Gastroesophageal sphincter (tissue), 4 donors: ENCODE measurements around the gene SPSB4. TPM values are rescaled to one million over a fixed set of nuclear protein-coding genes. Genes with fewer than 3 reads are reported as not detected.

ENCODE experiments used
- ATAC-seq: fragments of 150-250 bp; one replicate; pipeline ENCODE4 v1.9.1; 2016; ENCODE audit warnings: mild to moderate bottlenecking, moderate library complexity
- H3K27ac ChIP-seq, 4 donors: fragments of 200-600 bp; sonication (generic) in 3 of 4; 1 replicate in 3 of 4; 2 replicates in 1 of 4; pipeline ENCODE4 v1.5.1; 2016 to 2019
- H3K27me3 ChIP-seq: fragments of 200-600 bp; sonication (generic); one replicate; pipeline ENCODE4 v1.5.1; 2019
- H3K36me3 ChIP-seq, 2 donors: fragments of 200-600 bp; sonication (generic); one replicate each; pipeline ENCODE4 v1.5.1; 2019; ENCODE audit warnings: control low read depth in 1 of 2
- H3K4me1 ChIP-seq, 3 donors: fragments of 200-600 bp; sonication (generic); 1 replicate in 2 of 3; 2 replicates in 1 of 3; pipeline ENCODE4 v1.5.1; 2016 to 2019; ENCODE audit warnings: control low read depth in 2 of 3
- H3K4me3 ChIP-seq, 2 donors: fragments of 200-600 bp; sonication (generic); one replicate each; pipeline ENCODE4 v1.5.1; 2019; ENCODE audit warnings: mild to moderate bottlenecking in 1 of 2, moderate library complexity in 1 of 2
- H3K9me3 ChIP-seq, 3 donors: fragments of 200-600 bp; sonication (generic); one replicate each; pipeline ENCODE4 v1.5.1; 2017 to 2019; ENCODE audit warnings: control low read depth in 2 of 3
- EP300 ChIP-seq: sonication (generic); formaldehyde crosslinking; IDR thresholded peaks from one replicate; pipeline ENCODE4 v1.6.1; 2017; ENCODE audit warnings: antibody characterized with exemption, mild to moderate bottlenecking
- POLR2A ChIP-seq, 2 donors: fragments of 450-650 bp; IDR thresholded peaks; one replicate each; pipeline ENCODE4 v1.6.1; 2017; ENCODE audit warnings: antibody characterized with exemption in 2 of 2, mild to moderate bottlenecking in 2 of 2, moderate library complexity in 1 of 2
- POLR2AphosphoS5 ChIP-seq: sonication (generic); formaldehyde crosslinking; IDR thresholded peaks from one replicate; pipeline ENCODE4 v1.6.1; 2017; ENCODE audit warnings: antibody characterized with exemption
- WGBS, 2 donors: methylation state at CpG; one replicate each; pipeline ENCODE4 v1.1.5; 2018; ENCODE audit warnings: low coverage in 1 of 2; 5-methylcytosine and 5-hydroxymethylcytosine counted together
- total RNA-seq, 4 donors: library from RNA; depleted of rRNA; stranded (reverse); fragments of >200 nt; gene quantifications; one replicate each; pipeline ENCODE4 v1.1.0, GENCODE V29; 2016
- TF ChIP-seq, protein P1 (sequence below), 4 experiments: fragments of 200-600 bp in 2 of 4; fragments of 450-650 bp in 2 of 4; sonication (generic) in 1 of 4; IDR thresholded peaks; one replicate each; pipeline ENCODE4 v1.5.1; 2017 to 2019; ENCODE audit warnings: antibody characterized with exemption in 4 of 4, mild to moderate bottlenecking in 2 of 4, moderate library complexity in 2 of 4

The SPSB4 gene
- total RNA-seq, 4 donors from 2014 or later = 0.22 to 3.4 (median 1.2) TPM

DNA sequence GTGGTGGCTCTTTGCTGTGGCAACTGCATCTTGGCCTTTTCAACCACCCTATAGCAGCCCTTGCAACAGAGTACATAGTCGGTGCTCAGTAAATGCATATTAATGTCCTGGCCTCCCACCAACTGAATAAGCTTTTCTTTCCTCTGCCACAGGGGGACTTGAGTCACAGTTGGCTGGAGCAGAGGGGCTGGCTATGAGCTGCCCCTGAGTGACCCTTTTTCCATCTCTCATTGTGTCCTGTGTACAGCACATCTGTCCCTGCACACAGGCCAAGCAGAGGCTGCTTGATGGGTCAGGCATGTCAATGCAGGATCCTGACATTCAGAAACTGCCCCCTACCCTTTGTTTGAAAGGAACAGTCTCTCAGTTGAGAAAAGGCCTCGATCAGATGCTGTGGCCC is 22.4 kb downstream of the SPSB4 start:
- H3K27ac ChIP-seq = no peak overlapping the region
- H3K4me3 ChIP-seq = no peak overlapping the region
- TF ChIP-seq POLR2A (IDR thresholded peaks at IDR 0.05) (no peak), EP300 (no peak), POLR2AphosphoS5 (no peak)
- TF ChIP-seq, protein P1, sequence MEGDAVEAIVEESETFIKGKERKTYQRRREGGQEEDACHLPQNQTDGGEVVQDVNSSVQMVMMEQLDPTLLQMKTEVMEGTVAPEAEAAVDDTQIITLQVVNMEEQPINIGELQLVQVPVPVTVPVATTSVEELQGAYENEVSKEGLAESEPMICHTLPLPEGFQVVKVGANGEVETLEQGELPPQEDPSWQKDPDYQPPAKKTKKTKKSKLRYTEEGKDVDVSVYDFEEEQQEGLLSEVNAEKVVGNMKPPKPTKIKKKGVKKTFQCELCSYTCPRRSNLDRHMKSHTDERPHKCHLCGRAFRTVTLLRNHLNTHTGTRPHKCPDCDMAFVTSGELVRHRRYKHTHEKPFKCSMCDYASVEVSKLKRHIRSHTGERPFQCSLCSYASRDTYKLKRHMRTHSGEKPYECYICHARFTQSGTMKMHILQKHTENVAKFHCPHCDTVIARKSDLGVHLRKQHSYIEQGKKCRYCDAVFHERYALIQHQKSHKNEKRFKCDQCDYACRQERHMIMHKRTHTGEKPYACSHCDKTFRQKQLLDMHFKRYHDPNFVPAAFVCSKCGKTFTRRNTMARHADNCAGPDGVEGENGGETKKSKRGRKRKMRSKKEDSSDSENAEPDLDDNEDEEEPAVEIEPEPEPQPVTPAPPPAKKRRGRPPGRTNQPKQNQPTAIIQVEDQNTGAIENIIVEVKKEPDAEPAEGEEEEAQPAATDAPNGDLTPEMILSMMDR (IDR thresholded peaks at IDR 0.05) = no peak
- 67 to 81% methylated on average over 1 to 2 of the region's 2 CpGs for WGBS, 2 donors
- H3K4me1 ChIP-seq = peaks cover 0 to 31% (median 14%) of the 10 kb centered on the region in 3 donors
- no peaks in the 10 kb centered on the region for H3K36me3 ChIP-seq
- H3K27me3 ChIP-seq = no peaks in the 10 kb centered on the region
- no peaks in the 10 kb centered on the region for H3K9me3 ChIP-seq
- no peak for ATAC-seq

DNA sequence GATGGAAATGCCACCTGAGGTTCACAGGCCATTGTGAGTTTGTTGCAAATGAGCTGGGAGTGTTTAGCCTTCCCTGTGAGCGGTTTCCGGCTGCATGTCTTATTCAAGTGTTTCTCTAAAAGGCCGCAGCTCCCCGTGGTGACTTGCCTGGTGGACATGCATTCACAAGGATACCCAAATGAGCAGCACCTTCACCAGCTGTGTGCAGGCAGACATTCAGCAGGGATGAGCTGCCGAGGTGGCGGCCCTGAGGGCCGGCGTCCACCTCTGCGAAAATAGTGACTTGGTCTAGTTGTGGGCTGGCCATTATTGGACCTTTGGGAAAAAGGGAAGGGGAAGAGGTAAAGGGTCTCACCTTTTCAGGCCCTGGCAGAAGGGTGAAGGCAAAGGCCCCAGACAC is 23.4 kb downstream of the SPSB4 start:
- Histone ChIP-seq H3K27me3 (no peaks in the 10 kb centered on the region), H3K9me3 (no peaks in the 10 kb centered on the region), H3K4me1 (peaks cover 0 to 31% (median 14%) of the 10 kb centered on the region in 3 donors), H3K27ac (no peak overlapping the region), H3K4me3 (no peak overlapping the region), H3K36me3 (no peaks in the 10 kb centered on the region)
- 79 to 98% methylated on average over 4 to 5 of the region's 9 CpGs for WGBS, 2 donors
- TF ChIP-seq, protein P1 (IDR thresholded peaks at IDR 0.05) = no peak
- TF ChIP-seq POLR2AphosphoS5 = no peak
- TF ChIP-seq EP300 = no peak
- no peak for TF ChIP-seq POLR2A (IDR thresholded peaks at IDR 0.05)
- no peak for ATAC-seq

DNA sequence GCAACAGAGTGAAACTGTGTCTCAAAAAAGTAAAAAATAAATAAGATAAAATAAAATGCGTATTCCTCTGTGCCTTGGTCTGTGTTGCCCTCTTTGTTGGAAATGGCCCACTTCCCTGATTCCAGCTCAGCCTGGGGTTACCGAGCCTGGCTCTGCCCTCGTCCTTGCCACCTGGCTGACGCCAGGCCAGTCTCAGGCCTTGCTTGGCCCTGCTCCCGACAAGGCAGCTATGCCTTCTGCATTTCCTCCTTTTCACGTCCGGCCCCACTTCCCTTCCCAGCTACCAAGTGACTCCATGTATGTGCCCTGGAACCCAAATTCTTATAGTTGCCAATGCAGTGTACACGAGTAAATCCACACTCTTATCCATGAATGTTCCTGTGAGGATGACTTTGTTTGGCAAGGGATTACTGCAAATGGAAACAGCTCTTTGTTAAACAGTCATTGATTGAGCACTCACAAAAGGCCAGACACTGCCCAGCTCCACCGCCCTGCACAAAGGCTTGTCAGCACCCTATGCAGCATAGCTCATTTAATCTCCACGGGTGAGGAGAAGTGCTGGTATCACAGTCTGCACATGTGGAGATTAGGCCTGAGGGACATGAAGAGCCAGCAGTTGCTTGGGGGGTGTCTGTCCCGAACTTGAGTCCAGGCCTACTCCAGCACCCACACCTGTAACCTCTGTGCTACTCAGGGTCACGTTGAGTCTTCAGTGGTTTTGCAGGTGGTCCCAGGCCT is 25.1 kb downstream of the SPSB4 start:
- ATAC-seq = peak; percentile 45
- Histone ChIP-seq H3K4me3 (no peak overlapping the region), H3K4me1 (peaks cover 0 to 31% (median 14%) of the 10 kb centered on the region in 3 donors), H3K9me3 (no peaks in the 10 kb centered on the region), H3K27me3 (no peaks in the 10 kb centered on the region), H3K36me3 (no peaks in the 10 kb centered on the region), H3K27ac (peak overlapping the region in 3 of 4 donors; percentile 80 to 83 (median 81))
- 25 to 34% methylated on average over 5 to 10 of the region's 12 CpGs for WGBS, 2 donors
- TF ChIP-seq, protein P1 (IDR thresholded peaks at IDR 0.05) = no peak
- TF ChIP-seq POLR2A (IDR thresholded peaks at IDR 0.05) (no peak), POLR2AphosphoS5 (no peak), EP300 (no peak)

DNA sequence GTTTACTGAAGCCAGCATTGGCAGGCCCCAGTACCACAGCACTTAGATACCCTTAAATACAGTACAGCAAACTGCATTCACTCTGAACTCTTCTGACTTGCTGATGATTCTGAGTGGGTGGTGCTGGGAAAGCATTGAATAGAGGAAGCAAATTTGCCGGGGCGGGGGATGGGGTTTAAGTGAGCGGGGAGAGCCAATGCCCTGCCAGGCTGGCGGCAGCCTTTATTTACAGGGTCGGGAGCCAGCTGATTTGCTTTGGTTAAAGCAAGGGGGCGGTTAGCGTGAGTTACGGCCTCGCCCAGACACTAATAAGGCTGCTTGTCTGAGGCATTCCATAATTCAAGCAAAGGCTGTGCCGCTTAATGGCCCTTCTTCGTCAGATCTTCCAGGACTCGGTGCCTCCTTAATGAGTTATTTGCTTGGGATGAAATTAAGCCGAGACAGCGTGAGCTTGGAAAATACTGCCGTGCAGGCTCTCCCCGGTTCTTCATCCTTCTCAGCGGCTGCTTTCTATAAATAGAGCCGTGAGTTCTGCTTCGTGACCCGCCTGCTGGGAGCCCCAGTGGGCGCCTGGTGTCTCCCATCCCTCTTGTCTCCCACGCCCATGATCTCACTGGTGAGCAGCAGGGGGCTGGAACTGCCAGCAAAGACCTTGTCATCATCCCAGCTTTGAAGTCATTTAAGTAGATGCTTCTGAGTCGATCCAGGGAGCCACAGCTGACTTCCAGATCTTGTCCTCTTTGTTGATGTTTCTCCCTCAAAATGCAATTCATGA is 25.8 kb downstream of the SPSB4 start:
- Histone ChIP-seq H3K9me3 (no peaks in the 10 kb centered on the region), H3K36me3 (no peaks in the 10 kb centered on the region), H3K4me1 (peaks cover 0 to 31% (median 14%) of the 10 kb centered on the region in 3 donors), H3K27ac (peak overlapping the region; percentile 2 to 83 (median 80)), H3K4me3 (peak overlapping the region; percentile 5 to 41), H3K27me3 (no peaks in the 10 kb centered on the region)
- WGBS, 2 donors = 12 to 25% methylated on average over 10 to 16 of the region's 23 CpGs
- peak; percentile 56 for ATAC-seq
- TF ChIP-seq POLR2AphosphoS5 = peak; percentile 9
- TF ChIP-seq, protein P1 (IDR thresholded peaks at IDR 0.05) = no peak
